SK-N-SH (cell line): Measurements from ENCODE around the gene CNTN4. TPM values are rescaled to one million over a fixed set of nuclear protein-coding genes. Genes with fewer than 3 reads are reported as not detected.

Experiments used
- CTCF ChIA-PET: fragments of 300-600, 350-600 bp; formaldehyde crosslinking; extraction: SDS; loops from one replicate; lab custom pipeline; 2021; lab: Yijun Ruan, JAX
- POLR2A ChIA-PET: fragments of 350-600 bp; sonication (Branson Sonifier 250); formaldehyde crosslinking; extraction: SDS; loops from one replicate; lab custom pipeline; 2020; ENCODE audit warnings: antibody characterized with exemption, inconsistent platforms; lab: Yijun Ruan, JAX
- DNase-seq: peaks from one replicate; pipeline ENCODE4 v3.0.0; 2012
- H2AFZ ChIP-seq: fragments of 200-600 bp; sonication (generic); 2 replicates; pipeline ENCODE4 v1.8.1; 2016; ENCODE audit warnings: antibody characterized with exemption, mild to moderate bottlenecking, low read depth
- H3F3A ChIP-seq: fragments of 200-600 bp; sonication (generic); replicated peaks from 2 replicates; pipeline ENCODE3; 2016; ENCODE audit warnings: antibody characterized with exemption, mild to moderate bottlenecking; ENCODE audit not compliant: insufficient read depth
- H3K27ac ChIP-seq, 2 experiments: fragments of 200-500 bp in 1 of 2; fragments of 200-600 bp in 1 of 2; sonication (Bioruptor generic) in 1 of 2; sonication (generic), shearing (Covaris generic) in 1 of 2; 2 replicates each; pipeline versions ENCODE4 v1.5.1 to v1.6.1; 2014 to 2016; ENCODE audit warnings: low read depth in 2 of 2, inconsistent platforms in 1 of 2, low read length in 1 of 2, mild to moderate bottlenecking in 1 of 2, mixed read lengths in 1 of 2
- H3K27me3 ChIP-seq: fragments of 200-600 bp; sonication (generic), shearing (Covaris generic); 2 replicates; pipeline ENCODE4 v1.6.1; 2016; ENCODE audit warnings: mixed run types; ENCODE audit not compliant: insufficient read depth
- H3K36me3 ChIP-seq, 2 experiments: fragments of 200-500 bp in 1 of 2; fragments of 200-600 bp in 1 of 2; sonication (Bioruptor generic) in 1 of 2; sonication (generic) in 1 of 2; replicated peaks in 1 of 2; 2 replicates each; pipeline versions ENCODE3 to v1.5.1; 2014 to 2016; ENCODE audit warnings: low read length in 1 of 2, mild to moderate bottlenecking in 1 of 2; ENCODE audit not compliant: insufficient read depth in 2 of 2, control insufficient read depth in 1 of 2
- H3K4me1 ChIP-seq, 2 experiments: fragments of 200-500 bp in 1 of 2; fragments of 200-600 bp in 1 of 2; sonication (Bioruptor generic) in 1 of 2; sonication (generic), shearing (Covaris generic) in 1 of 2; 2 replicates each; pipeline versions ENCODE4 v1.5.1 to v1.6.1; 2014 to 2016; ENCODE audit warnings: low read depth in 1 of 2, low read length in 1 of 2, mixed run types in 1 of 2; ENCODE audit not compliant: insufficient read depth in 2 of 2, control insufficient read depth in 1 of 2
- H3K4me2 ChIP-seq: fragments of 200-600 bp; sonication (generic), shearing (Covaris generic); 2 replicates; pipeline ENCODE4 v1.6.1; 2017; ENCODE audit warnings: mixed run types
- H3K4me3 ChIP-seq, 2 experiments: fragments of 200-500 bp in 1 of 2; fragments of 200-600 bp in 1 of 2; sonication (Bioruptor generic) in 1 of 2; sonication (generic), shearing (Covaris generic) in 1 of 2; 2 replicates each; pipeline versions ENCODE4 v1.5.1 to v1.8.1; 2014 to 2016; ENCODE audit warnings: low read depth in 2 of 2, inconsistent platforms in 1 of 2, low read length in 1 of 2, mild to moderate bottlenecking in 1 of 2, mixed read lengths in 1 of 2, moderate library complexity in 1 of 2
- H3K79me2 ChIP-seq: fragments of 200-600 bp; sonication (generic); 2 replicates; pipeline ENCODE4 v1.8.1; 2017; ENCODE audit warnings: mild to moderate bottlenecking; ENCODE audit not compliant: insufficient read depth
- H3K9ac ChIP-seq: fragments of 200-600 bp; sonication (generic); 2 replicates; pipeline ENCODE4 v1.6.1; 2017; ENCODE audit warnings: mixed run types
- H3K9me2 ChIP-seq: fragments of 200-600 bp; sonication (generic); 2 replicates; pipeline ENCODE4 v1.6.1; 2017; ENCODE audit warnings: mixed run types
- H3K9me3 ChIP-seq: fragments of 200-600 bp; sonication (generic); 2 replicates; pipeline ENCODE4 v1.6.1; 2017; ENCODE audit warnings: mixed run types, mild to moderate bottlenecking, moderate library complexity
- H4K20me1 ChIP-seq: fragments of 200-600 bp; sonication (generic); 2 replicates; pipeline ENCODE4 v1.6.1; 2017; ENCODE audit warnings: mild to moderate bottlenecking, mixed run types; ENCODE audit not compliant: insufficient read depth
- FOSL2 ChIP-seq: IDR thresholded peaks from 2 replicates; pipeline ENCODE4 v1.4.0; 2012; ENCODE audit warnings: low read depth, mild to moderate bottlenecking, moderate library complexity, borderline replicate concordance
- FOXJ3 ChIP-seq: sonication (generic); formaldehyde crosslinking; IDR thresholded peaks from 2 replicates; pipeline ENCODE4 v1.5.1; 2020; ENCODE audit warnings: mild to moderate bottlenecking, missing genetic modification reagents
- GABPA ChIP-seq: IDR thresholded peaks from 2 replicates; pipeline ENCODE4 v1.4.0; 2012; ENCODE audit warnings: low read depth, mild to moderate bottlenecking
- GATA2 ChIP-seq: sonication (generic); formaldehyde crosslinking; IDR thresholded peaks from 2 replicates; pipeline ENCODE4 v1.5.0; 2020; ENCODE audit warnings: mild to moderate bottlenecking, missing genetic modification reagents
- MEF2A ChIP-seq: IDR thresholded peaks from 2 replicates; pipeline ENCODE4 v1.4.0; 2012; ENCODE audit warnings: low read depth, borderline replicate concordance
- NFIC ChIP-seq: IDR thresholded peaks from 2 replicates; pipeline ENCODE4 v1.4.0; 2012; ENCODE audit warnings: borderline replicate concordance
- NRF1 ChIP-seq: IDR thresholded peaks from 2 replicates; pipeline ENCODE4 v1.6.1; 2012; ENCODE audit warnings: low read depth, mild to moderate bottlenecking, low read length
- RAD21 ChIP-seq: IDR thresholded peaks from 2 replicates; pipeline ENCODE4 v1.6.1; 2012; ENCODE audit warnings: mild to moderate bottlenecking, low read length
- RXRA ChIP-seq: IDR thresholded peaks from 2 replicates; pipeline ENCODE4 v1.4.0; 2012; ENCODE audit warnings: low read depth, mild to moderate bottlenecking, borderline replicate concordance
- SMC3 ChIP-seq: IDR thresholded peaks from 2 replicates; pipeline ENCODE4 v1.6.1; 2012; ENCODE audit warnings: low read depth, low read length, improper control_type of control experiment
- TAF1 ChIP-seq: IDR thresholded peaks from 2 replicates; pipeline ENCODE4 v1.6.1; 2012; ENCODE audit warnings: low read depth, mild to moderate bottlenecking, low read length, moderate library complexity, borderline replicate concordance
- WGBS: methylation state at CpG from one replicate; pipeline ENCODE4 v1.1.6; 2017; ENCODE audit warnings: low lambda C conversion rate; 5-methylcytosine and 5-hydroxymethylcytosine counted together
- polyA plus RNA-seq, 3 experiments: library from polyadenylated mRNA; depleted of rRNA; stranded (reverse); fragments of >200 nt; gene quantifications; 2 replicates each; pipeline ENCODE4 v1.2.3, GENCODE V29; 2012
- TF ChIP-seq, protein P1 (sequence below): fragments of 150-350 bp; IDR thresholded peaks from 2 replicates; pipeline ENCODE4 v1.6.1; 2016; ENCODE audit warnings: mild to moderate bottlenecking, low read depth, low read length
- TF ChIP-seq, protein P2 (sequence below): IDR thresholded peaks from 2 replicates; pipeline ENCODE4 v1.4.0; 2012; ENCODE audit warnings: low read depth, borderline replicate concordance

The CNTN4 gene
- polyA plus RNA-seq, 1 of the 3 experiments (the other 2 are of a cell fraction): 0.12 TPM

DNA sequence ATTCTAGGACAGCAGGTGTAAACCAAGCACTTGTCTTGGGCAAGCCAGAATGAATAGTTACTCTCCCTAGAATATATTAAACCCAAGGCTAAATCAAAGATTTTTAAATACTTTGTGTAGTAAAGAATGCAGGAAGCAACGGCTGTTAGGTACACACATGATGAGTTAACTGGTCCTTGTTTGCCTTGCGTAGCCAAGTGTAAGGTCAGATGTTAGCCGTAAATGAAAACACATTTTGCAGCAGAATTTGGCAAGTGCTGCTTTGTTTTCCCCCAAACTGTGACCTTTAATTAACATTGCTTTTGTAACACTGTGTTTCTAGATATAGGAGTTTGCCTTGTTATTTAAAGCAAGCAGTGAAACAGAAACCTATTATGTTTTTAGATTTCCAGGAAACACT, 642.9 kb downstream of the CNTN4 start:
- 43% methylated on average over 3 of the region's 3 CpGs for WGBS
- Histone ChIP-seq H4K20me1 (no peaks in the 10 kb centered on the region), H3K9me3 (no peaks in the 10 kb centered on the region), H3F3A (no peaks in the 10 kb centered on the region), H3K9ac (no peak overlapping the region), H3K4me3 (no peak overlapping the region), H3K27me3 (no peaks in the 10 kb centered on the region), H3K36me3 (no peaks in the 10 kb centered on the region), H3K4me1 (no peaks in the 10 kb centered on the region), H2AFZ (no peak overlapping the region), H3K9me2 (no peaks in the 10 kb centered on the region), H3K27ac (no peak overlapping the region), H3K4me2 (no peak overlapping the region), H3K79me2 (no peaks in the 10 kb centered on the region)
- TF ChIP-seq FOSL2 (no peak), NFIC (no peak), FOXJ3 (CRISPR knock-in tag) (no peak), TAF1 (no peak), NRF1 (no peak), RXRA (no peak), GATA2 (CRISPR knock-in tag) (no peak)
- TF ChIP-seq, protein P1, sequence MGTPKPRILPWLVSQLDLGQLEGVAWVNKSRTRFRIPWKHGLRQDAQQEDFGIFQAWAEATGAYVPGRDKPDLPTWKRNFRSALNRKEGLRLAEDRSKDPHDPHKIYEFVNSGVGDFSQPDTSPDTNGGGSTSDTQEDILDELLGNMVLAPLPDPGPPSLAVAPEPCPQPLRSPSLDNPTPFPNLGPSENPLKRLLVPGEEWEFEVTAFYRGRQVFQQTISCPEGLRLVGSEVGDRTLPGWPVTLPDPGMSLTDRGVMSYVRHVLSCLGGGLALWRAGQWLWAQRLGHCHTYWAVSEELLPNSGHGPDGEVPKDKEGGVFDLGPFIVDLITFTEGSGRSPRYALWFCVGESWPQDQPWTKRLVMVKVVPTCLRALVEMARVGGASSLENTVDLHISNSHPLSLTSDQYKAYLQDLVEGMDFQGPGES: no peak
- ChIA-PET POLR2A (no interaction called here), CTCF (no interaction called here)
- no peak for DNase-seq

DNA sequence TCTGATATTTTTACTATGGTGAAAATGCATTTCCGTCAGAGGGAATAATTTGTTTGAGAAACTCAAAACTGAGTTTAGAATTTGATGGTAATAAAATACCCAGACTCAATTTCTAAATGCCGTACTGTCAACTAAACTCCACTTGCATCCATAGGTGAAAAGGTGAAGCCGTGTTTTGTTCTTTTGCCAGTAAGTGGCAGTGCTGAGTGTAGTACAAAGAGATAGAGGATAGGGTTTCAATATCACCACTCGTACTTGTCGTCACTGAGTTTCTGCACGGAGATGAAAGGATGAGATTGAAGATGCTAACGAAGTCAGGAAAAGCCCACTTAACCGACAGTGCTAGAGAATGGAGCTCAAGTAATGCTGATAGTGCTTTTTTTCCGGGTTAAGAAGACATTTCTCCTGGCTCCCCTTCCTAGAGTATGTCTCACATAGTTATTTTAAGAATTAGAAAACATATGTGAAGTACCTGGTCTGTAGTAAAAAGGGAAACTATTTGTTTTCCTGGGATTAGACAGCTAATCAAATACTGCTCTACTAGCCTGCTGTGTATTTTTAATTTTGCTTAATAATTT, 666.4 kb downstream of the CNTN4 start:
- DNase-seq: peak; percentile 53
- H3K9me2 ChIP-seq: no peaks in the 10 kb centered on the region
- no peak overlapping the region; a peak in 1 of 4 replicates for H3K27ac ChIP-seq
- H3K4me3 ChIP-seq: no peak overlapping the region
- H4K20me1 ChIP-seq: no peaks in the 10 kb centered on the region
- H3K4me2 ChIP-seq: no peak overlapping the region
- H3K4me1 ChIP-seq: peaks cover 0 to 2% of the 10 kb centered on the region in 2 experiments; a peak in 1 of 4 replicates
- 20% methylated on average over 9 of the region's 9 CpGs for WGBS
- no peak overlapping the region for H3K9ac ChIP-seq
- POLR2A ChIA-PET: no interaction called here
- H3F3A ChIP-seq: no peaks in the 10 kb centered on the region
- TF ChIP-seq GABPA: no peak
- TF ChIP-seq GATA2 (CRISPR knock-in tag): 0 out of 2 replicates have a peak, but pooled peaks have one; percentile 37
- TF ChIP-seq, protein P2, sequence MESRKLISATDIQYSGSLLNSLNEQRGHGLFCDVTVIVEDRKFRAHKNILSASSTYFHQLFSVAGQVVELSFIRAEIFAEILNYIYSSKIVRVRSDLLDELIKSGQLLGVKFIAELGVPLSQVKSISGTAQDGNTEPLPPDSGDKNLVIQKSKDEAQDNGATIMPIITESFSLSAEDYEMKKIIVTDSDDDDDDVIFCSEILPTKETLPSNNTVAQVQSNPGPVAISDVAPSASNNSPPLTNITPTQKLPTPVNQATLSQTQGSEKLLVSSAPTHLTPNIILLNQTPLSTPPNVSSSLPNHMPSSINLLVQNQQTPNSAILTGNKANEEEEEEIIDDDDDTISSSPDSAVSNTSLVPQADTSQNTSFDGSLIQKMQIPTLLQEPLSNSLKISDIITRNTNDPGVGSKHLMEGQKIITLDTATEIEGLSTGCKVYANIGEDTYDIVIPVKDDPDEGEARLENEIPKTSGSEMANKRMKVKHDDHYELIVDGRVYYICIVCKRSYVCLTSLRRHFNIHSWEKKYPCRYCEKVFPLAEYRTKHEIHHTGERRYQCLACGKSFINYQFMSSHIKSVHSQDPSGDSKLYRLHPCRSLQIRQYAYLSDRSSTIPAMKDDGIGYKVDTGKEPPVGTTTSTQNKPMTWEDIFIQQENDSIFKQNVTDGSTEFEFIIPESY: no peak
- TF ChIP-seq MEF2A: no peak
- peak; percentile 52; the same call in 1 of the 2 replicates for TF ChIP-seq SMC3
- peak; percentile 77 for TF ChIP-seq RAD21
- no peak overlapping the region for H2AFZ ChIP-seq
- no peaks in the 10 kb centered on the region for H3K9me3 ChIP-seq
- no peaks in the 10 kb centered on the region for H3K27me3 ChIP-seq
- H3K36me3 ChIP-seq: no peaks in the 10 kb centered on the region
- CTCF ChIA-PET: interaction anchor here (0.6 to 5.3 kb wide), 18 partner anchors 9 to 1683 kb away, joined by 3 to 39 read pairs (median 3); no protein-coding TSS in a partner anchor
- no peaks in the 10 kb centered on the region for H3K79me2 ChIP-seq
